SKM-1 (cell line): ENCODE results near the gene LRMDA.

Source experiments
- DNase-seq: peaks from one replicate; lab custom pipeline; 2025; ENCODE audit not compliant: unreplicated experiment; lab: John Stamatoyannopoulos, UW

LRMDA gene

DNA sequence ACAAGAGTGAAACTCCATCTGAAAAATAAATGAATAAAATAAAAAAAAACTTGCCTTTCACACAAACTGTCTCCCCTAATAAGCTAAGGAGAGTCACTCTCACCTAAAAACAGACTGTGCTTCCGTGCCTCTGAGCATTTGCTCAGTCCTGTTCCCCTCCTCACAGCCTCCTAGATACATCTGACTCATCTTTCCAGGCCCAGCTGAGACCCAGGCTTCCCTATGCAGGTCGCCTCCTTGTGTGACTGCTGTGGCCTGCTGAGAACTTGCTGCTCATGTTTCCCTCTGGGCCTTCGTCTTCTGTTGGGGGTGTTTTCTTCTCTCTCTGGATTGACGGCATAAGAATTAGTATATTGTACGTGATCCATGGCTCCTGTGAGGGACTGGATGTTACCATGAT lies 777.7 kb downstream of the LRMDA start:
- no peak for DNase-seq

GRCh38 chr10:76210211-76210610 lies 778.8 kb downstream of the LRMDA start:
- no peak for DNase-seq

DNA sequence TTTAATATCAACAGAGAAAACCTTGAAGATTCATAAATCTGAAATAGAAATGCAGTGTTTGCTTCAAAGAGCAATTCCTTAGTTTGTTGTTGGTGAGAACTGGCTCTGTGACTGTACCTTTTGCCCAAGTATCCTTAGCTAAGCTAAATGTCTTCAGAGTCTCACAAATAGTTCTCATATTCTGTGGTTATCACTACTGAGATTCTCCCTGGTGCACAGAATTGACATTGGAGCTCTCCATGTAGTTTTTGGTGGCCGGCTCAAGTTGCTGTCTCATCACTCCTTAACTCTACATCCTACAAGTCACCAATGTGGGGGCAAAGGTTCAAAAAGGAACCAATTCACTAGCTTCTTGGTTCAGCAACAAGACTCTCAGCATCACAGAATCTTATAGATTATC lies 780.3 kb downstream of the LRMDA start:
- DNase-seq, result no peak

- no peak for DNase-seq
Measured at GRCh38 chr10:76213876-76214275, 782.5 kb downstream of the LRMDA start.

DNA sequence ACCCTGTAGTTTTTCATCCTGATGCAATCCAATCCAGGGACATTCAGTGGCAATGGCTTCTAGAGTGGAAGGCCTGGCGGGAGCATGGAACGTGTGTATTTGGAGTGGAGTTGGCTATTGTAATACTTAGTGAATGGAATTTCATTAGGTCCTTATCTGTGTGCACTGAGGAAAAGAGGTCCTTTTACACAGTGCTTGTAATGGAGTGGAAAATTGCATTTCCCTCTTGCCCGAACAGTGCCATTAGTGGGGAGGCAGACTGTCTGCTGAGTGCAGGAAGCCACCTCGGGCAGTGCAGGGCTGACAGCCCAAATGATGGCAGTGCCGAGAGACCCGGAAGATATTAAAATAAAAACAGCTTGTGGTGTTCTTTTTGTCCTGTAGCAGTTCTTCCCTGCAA lies 786.6 kb downstream of the LRMDA start:
- DNase-seq, result no peak

DNA sequence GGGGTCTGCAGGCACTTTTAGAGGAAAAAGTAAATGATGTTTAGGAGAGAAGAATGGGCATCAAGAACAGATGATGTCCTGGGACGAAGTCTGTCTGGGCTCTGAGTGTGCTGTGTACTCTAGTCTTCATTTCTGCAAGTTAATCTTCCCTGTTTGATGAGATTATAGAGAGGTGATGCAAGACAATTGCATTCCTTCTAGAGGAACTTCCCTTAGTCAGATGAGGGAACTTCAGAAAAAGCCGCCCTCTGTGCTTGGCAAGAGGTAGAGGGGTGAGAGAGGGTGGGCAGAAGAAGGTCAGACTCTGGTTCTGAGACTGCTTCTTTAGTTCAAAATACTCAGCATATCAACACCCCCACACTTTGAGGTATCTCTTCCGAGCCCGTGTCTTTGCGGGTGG lies 797.9 kb downstream of the LRMDA start:
- no peak for DNase-seq

GRCh38 chr10:76230921-76231285 lies 799.5 kb downstream of the LRMDA start:
- no peak for DNase-seq

GRCh38 chr10:76231286-76231934 lies 800.0 kb downstream of the LRMDA start:
- DNase-seq, result no peak

GRCh38 chr10:76234499-76235226 lies 803.2 kb downstream of the LRMDA start:
- DNase-seq, result no peak

DNA sequence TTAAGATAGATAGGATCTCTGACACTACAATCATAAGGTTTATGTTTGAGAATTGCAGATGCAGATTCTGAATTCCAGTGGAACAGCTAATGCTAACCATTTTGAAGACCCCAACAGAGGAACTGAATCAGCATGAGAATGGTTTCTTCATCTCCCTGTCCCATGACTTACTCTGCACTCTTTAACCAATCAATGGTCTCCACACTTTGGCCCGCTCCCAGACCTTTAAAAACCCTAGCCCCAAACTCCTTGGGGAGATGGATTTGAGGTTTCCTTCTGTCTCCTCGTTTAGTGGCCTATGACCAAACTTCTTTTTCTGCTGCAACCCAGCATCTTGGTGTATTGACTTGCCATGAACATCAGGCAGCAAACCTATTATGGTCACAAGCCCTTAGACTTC lies 804.9 kb downstream of the LRMDA start:
- no peak for DNase-seq

DNA sequence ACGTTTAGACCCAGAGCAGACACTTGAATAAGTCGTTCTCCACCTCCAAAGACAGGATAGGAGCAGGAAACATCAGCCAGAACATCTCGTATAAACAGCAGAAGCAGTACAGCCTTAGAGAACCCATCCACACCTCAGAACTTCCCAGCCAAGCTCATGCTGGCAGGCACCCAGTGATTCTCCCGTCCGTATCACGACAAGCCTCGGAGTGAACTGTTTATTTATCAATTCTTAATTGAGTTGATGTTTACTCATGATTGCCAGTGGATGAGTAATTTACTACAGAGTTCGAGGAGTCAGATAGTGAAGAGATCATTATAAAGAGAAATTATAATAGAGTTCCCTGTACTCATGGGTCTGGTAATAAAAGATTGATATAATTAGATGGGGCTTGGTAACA lies 811.5 kb downstream of the LRMDA start:
- no peak for DNase-seq

DNA sequence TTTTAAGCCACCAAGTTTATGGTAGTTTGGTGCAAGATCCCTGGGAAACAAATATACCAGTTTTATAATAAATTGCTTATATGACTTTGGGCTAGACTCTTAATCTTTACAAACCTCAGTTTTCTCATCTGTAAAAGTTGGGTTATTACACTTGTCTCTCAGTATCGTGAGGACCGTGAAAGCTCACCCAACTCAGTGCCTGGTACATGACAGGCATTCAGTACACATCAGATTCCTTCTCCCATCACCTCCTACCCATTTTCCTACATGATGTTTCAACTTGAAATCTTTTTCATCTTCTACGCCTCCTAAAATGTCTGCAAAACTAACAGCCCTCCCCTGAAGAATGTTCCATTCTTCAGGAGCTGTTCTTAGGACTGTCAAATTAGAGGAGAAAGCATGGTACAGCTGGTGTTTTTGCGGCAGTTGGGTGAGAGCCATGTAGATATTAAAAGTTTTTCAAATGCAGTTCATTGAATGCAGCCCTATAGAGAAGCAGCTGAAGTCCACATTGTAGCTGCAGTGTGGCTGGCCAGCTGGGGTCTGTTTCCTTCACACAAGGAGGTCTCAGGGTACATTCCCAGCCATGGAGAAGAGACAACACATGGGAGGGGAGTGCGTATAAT lies 812.8 kb downstream of the LRMDA start:
- DNase-seq, result no peak

GRCh38 chr10:76245951-76246495 lies 814.6 kb downstream of the LRMDA start:
- DNase-seq, result no peak

GRCh38 chr10:76248649-76249200 lies 817.3 kb downstream of the LRMDA start:
- no peak for DNase-seq

- DNase-seq, result no peak
Measured at GRCh38 chr10:76251841-76252671, 820.6 kb downstream of the LRMDA start.

DNA sequence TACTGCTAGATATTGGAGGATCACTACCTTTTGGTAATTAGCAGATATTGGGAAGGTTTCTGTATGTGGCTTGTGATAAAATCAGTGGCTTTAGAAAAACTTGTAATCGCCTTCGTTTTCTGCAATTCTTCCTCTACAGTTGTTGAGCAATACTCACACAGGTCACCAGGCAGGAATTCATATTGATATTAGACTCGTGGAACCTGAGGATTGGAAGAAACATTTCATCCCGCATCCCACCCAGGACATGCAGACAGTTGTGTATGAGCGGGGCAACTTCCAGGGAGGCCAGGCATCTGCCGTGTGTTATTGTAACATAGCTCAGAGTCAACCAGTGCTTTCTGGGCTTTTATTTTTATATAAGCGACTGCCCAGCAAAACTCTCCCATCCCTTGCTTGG lies 821.3 kb downstream of the LRMDA start:
- DNase-seq, result no peak

GRCh38 chr10:76255241-76255640 lies 823.8 kb downstream of the LRMDA start:
- DNase-seq, result no peak

DNA sequence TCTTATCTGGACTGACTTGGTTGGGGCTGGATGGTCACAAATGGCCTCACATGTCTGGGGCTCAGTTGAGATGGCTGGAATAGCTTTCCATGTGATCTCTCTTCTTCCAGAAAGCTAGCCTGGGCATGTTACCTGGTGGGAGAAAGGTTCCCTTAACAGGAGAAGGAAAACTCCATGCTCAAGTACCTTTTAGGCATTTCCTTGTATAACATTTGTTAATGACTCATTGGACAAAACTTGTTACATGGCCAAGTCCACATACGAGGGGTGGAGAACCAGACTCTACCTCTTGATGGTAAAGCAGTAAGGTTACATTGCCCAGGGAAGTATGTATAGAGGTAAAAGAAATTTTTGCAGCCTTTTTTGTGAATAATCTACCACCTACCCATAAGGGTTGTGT lies 826.4 kb downstream of the LRMDA start:
- DNase-seq, result no peak

- no peak for DNase-seq
Measured at GRCh38 chr10:76265441-76266113, 834.2 kb downstream of the LRMDA start.

- DNase-seq, result no peak
Measured at GRCh38 chr10:76268530-76268929, 837.1 kb downstream of the LRMDA start.
